Measurements from ENCODE around the gene GPX4. TPM values are rescaled to one million over a fixed set of nuclear protein-coding genes. Genes with fewer than 3 reads are reported as not detected.

Gene GPX4
- total and polyA plus RNA-seq, 2 of the 13 experiments (the other 11 are each of a cell fraction or from before 2014, with no cell fraction given), result 535 to 613 TPM

GRCh38 chr19:1065606-1066109, 38.1 kb upstream of the GPX4 start (continued):
- TF ChIP-seq ZNF256 (CRISPR knock-in tag; conservative IDR thresholded peaks at IDR 0.05) (no peak), ZNF878 (CRISPR knock-in tag; IDR thresholded peaks at IDR 0.05) (no peak), CTCF (CRISPR knock-in tag; IDR thresholded peaks at IDR 0.05) (no peak; the same call in 1 of the 2 replicates), ZNF563 (CRISPR knock-in tag; IDR thresholded peaks at IDR 0.05) (no peak), ZNF75D (CRISPR knock-in tag; IDR thresholded peaks at IDR 0.05; ENCODE audit: borderline replicate concordance) (no peak), ZNF274 (CRISPR knock-in tag; IDR thresholded peaks at IDR 0.05) (no peak), ZNF687 (CRISPR knock-in tag; IDR thresholded peaks at IDR 0.05) (peak; percentile 59), IRF2 (CRISPR knock-in tag; IDR thresholded peaks at IDR 0.05) (no peak), ZNF124 (CRISPR knock-in tag; IDR thresholded peaks at IDR 0.05) (no peak), ZSCAN5A (CRISPR knock-in tag; IDR thresholded peaks at IDR 0.05; ENCODE audit: borderline replicate concordance) (no peak), ZBTB49 (CRISPR knock-in tag; IDR thresholded peaks at IDR 0.05; ENCODE audit: borderline replicate concordance) (no peak), PHF8 (CRISPR knock-in tag; IDR thresholded peaks at IDR 0.05) (no peak), RERE (CRISPR knock-in tag; IDR thresholded peaks at IDR 0.05; ENCODE audit: low read depth) (no peak), DDIT3 (CRISPR knock-in tag; IDR thresholded peaks at IDR 0.05) (no peak)
